K562 (cell line): ENCODE measurements around the gene CASP7.

Source experiments
- TCF3 ChIP-seq: sonication (generic); formaldehyde crosslinking; IDR thresholded peaks from 2 replicates; pipeline ENCODE4 v1.4.0; 2020; ENCODE audit warnings: mild to moderate bottlenecking, missing genetic modification reagents
- TF ChIP-seq, protein P1 (sequence below), 3 experiments: IDR thresholded peaks in 2 of 3; conservative IDR thresholded peaks in 1 of 3; 2 replicates each; pipeline ENCODE4 v1.5.1; 2011 to 2012; ENCODE audit warnings: low read length in 3 of 3, mild to moderate bottlenecking in 3 of 3, control low read depth in 2 of 3, improper control_type of control experiment in 1 of 3, inconsistent platforms in 1 of 3, low read depth in 1 of 3, mixed read lengths in 1 of 3, moderate library complexity in 1 of 3; ENCODE audit not compliant: insufficient read depth in 2 of 3

DNA sequence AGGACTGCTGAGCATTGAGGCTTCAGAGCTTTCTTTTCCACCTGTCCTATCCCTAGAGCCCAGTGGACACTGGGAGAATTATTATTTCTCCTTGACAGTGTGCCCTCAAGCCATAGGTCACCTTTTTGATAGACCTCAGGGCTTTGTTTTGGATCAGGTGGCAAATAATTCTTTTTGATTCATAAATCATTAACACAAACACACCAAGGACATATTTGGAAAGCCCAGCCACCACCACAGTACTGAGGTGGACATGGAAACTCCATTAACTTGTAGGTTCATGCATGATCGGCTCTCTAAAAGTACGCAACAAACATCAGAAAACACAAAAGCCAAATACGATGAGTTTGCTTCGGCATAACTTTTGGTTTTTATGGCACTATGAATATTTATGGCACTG is 53.9 kb downstream of the CASP7 start:
- TF ChIP-seq, protein P1, sequence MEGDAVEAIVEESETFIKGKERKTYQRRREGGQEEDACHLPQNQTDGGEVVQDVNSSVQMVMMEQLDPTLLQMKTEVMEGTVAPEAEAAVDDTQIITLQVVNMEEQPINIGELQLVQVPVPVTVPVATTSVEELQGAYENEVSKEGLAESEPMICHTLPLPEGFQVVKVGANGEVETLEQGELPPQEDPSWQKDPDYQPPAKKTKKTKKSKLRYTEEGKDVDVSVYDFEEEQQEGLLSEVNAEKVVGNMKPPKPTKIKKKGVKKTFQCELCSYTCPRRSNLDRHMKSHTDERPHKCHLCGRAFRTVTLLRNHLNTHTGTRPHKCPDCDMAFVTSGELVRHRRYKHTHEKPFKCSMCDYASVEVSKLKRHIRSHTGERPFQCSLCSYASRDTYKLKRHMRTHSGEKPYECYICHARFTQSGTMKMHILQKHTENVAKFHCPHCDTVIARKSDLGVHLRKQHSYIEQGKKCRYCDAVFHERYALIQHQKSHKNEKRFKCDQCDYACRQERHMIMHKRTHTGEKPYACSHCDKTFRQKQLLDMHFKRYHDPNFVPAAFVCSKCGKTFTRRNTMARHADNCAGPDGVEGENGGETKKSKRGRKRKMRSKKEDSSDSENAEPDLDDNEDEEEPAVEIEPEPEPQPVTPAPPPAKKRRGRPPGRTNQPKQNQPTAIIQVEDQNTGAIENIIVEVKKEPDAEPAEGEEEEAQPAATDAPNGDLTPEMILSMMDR (IDR thresholded peaks at IDR 0.05 in 2 of 3, conservative IDR thresholded peaks at IDR 0.05 in 1 of 3; ENCODE audit: insufficient read depth in 2 of 3, low read depth in 1 of 3, low read length in 3 of 3), result no peak
- TF ChIP-seq TCF3 (CRISPR knock-in tag), result no peak
